Activated naive CD4-positive, alpha-beta T cell treated with Interleukin-2 at 50 U/mL for 16 hours (primary cell): Measurements from ENCODE around the gene CASP1.

ENCODE experiments used
- DNase-seq: peaks from one replicate; pipeline ENCODE4 v3.0.0-alpha.2; 2020

CASP1 gene

DNA sequence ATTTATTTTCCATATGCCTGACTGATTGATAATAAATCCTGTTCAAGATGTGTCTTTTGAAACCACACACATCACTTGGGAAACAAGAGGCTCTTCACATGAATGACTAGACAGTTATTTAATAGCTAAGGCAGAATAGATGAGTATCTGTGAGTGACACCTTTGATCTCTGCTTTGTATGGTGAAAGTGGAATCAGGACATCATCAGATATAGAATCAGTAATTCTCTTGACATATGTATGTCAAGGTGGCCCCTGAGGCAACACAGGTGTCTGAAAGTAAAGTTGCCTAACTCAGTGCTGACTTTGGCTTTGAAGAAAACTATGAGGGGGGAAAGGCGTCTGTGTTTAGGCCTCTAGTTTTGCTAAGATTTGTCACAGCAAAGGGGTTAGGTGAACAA is 55.1 kb downstream of the CASP1 start:
- DNase-seq: no peak
